IMR-90 (cell line): ENCODE measurements around the gene CCDC88A. TPM values are rescaled to one million over a fixed set of nuclear protein-coding genes. Genes with fewer than 3 reads are reported as not detected.

ENCODE experiments used
- ATAC-seq: fragments of 200-7000 bp; cut with Tn5 transposase; 2 replicates; pipeline ENCODE4 v1.9.1; 2020; ENCODE audit warnings: low read depth, mild to moderate bottlenecking, moderate library complexity
- BruUV-seq: library from RNA; stranded (reverse); fragments of 400-500 nt; replicated peaks from 2 replicates; lab custom pipeline; 2021; lab: Mats Ljungman, UMichigan
- CTCF ChIA-PET: fragments of 300-600 bp; formaldehyde crosslinking; extraction: SDS; loops from one replicate; lab custom pipeline; 2021; ENCODE audit warnings: antibody characterized with exemption; lab: Yijun Ruan, JAX
- POLR2A ChIA-PET: fragments of 300-600 bp; sonication (Branson Sonifier 250); formaldehyde crosslinking; loops from one replicate; lab custom pipeline; 2022; ENCODE audit warnings: antibody characterized with exemption; ENCODE audit not compliant: unreplicated experiment; lab: Charles Lee
- DNase-seq: peaks from one replicate; pipeline ENCODE4 v3.0.0; 2013
- H2AFZ ChIP-seq: replicated peaks from 2 replicates; pipeline ENCODE3; 2013; ENCODE audit warnings: low read length, mild to moderate bottlenecking; ENCODE audit not compliant: poor library complexity
- H2AK5ac ChIP-seq: 2 replicates; pipeline ENCODE4 v1.6.1; 2013; ENCODE audit warnings: low read depth, low read length, inconsistent platforms
- H2AK9ac ChIP-seq: replicated peaks from 2 replicates; pipeline ENCODE3; 2013; ENCODE audit warnings: mild to moderate bottlenecking, low read depth, low read length, moderate library complexity; ENCODE audit not compliant: poor library complexity
- H2BK120ac ChIP-seq: 2 replicates; pipeline ENCODE4 v1.6.1; 2013; ENCODE audit warnings: low read depth, low read length, inconsistent platforms
- H2BK15ac ChIP-seq: 3 replicates; pipeline ENCODE4 v1.6.1; 2013; ENCODE audit warnings: low read depth, low read length, inconsistent platforms
- H2BK20ac ChIP-seq: 2 replicates; pipeline ENCODE4 v1.6.1; 2013; ENCODE audit warnings: low read depth, mild to moderate bottlenecking, inconsistent platforms, low read length, moderate library complexity
- H2BK5ac ChIP-seq: 2 replicates; pipeline ENCODE4 v1.6.1; 2013; ENCODE audit warnings: mild to moderate bottlenecking, low read depth, low read length, inconsistent platforms; ENCODE audit not compliant: poor library complexity, severe bottlenecking
- H3K14ac ChIP-seq: replicated peaks from 2 replicates; pipeline ENCODE4 v1.6.1; 2013; ENCODE audit warnings: low read depth, low read length, inconsistent platforms
- H3K18ac ChIP-seq: 2 replicates; pipeline ENCODE4 v1.6.1; 2013; ENCODE audit warnings: low read depth, low read length, control low read depth
- H3K23ac ChIP-seq: 2 replicates; pipeline ENCODE4 v1.6.1; 2013; ENCODE audit warnings: low read depth, low read length, inconsistent platforms
- H3K27ac ChIP-seq: 2 replicates; pipeline ENCODE4 v1.5.1; 2013; ENCODE audit warnings: mild to moderate bottlenecking, control low read depth, low read length; ENCODE audit not compliant: insufficient read depth
- H3K27me3 ChIP-seq: 2 replicates; pipeline ENCODE4 v1.6.1; 2013; ENCODE audit warnings: low read length; ENCODE audit not compliant: control insufficient read depth, insufficient read depth
- H3K36me3 ChIP-seq: 2 replicates; pipeline ENCODE4 v1.6.1; 2013; ENCODE audit warnings: low read length, mixed read lengths; ENCODE audit not compliant: control insufficient read depth, insufficient read depth
- H3K4ac ChIP-seq: 2 replicates; pipeline ENCODE4 v1.6.1; 2013; ENCODE audit warnings: low read depth, low read length, inconsistent platforms
- H3K4me1 ChIP-seq: 2 replicates; pipeline ENCODE4 v1.6.1; 2013; ENCODE audit warnings: low read length, mixed read lengths; ENCODE audit not compliant: control insufficient read depth, insufficient read depth
- H3K4me2 ChIP-seq: 2 replicates; pipeline ENCODE4 v1.6.1; 2013; ENCODE audit warnings: low read depth, mild to moderate bottlenecking, control low read depth, low read length, moderate library complexity
- H3K4me3 ChIP-seq: 2 replicates; pipeline ENCODE4 v1.5.1; 2013; ENCODE audit warnings: low read depth, mild to moderate bottlenecking, control low read depth, low read length, moderate library complexity; ENCODE audit not compliant: insufficient read depth
- H3K56ac ChIP-seq: 2 replicates; pipeline ENCODE4 v1.6.1; 2013; ENCODE audit warnings: low read length, inconsistent platforms; ENCODE audit not compliant: insufficient read depth; ENCODE audit errors: extremely low read depth
- H3K79me1 ChIP-seq, 2 experiments: 2 replicates each; pipeline ENCODE4 v1.6.1; 2013; ENCODE audit warnings: low read length in 2 of 2, inconsistent platforms in 1 of 2, low read depth in 1 of 2
- H3K9ac ChIP-seq: 2 replicates; pipeline ENCODE4 v1.6.1; 2013; ENCODE audit warnings: low read depth, low read length, control low read depth
- H3K9me1 ChIP-seq: 2 replicates; pipeline ENCODE4 v1.6.1; 2013; ENCODE audit warnings: low read length, inconsistent platforms; ENCODE audit not compliant: insufficient read depth
- H3K9me3 ChIP-seq: 2 replicates; pipeline ENCODE4 v1.6.1; 2013; ENCODE audit warnings: low read length; ENCODE audit not compliant: control insufficient read depth, insufficient read depth
- H4K20me1 ChIP-seq: 2 replicates; pipeline ENCODE4 v1.6.1; 2013; ENCODE audit warnings: low read length, inconsistent platforms; ENCODE audit not compliant: insufficient read depth
- H4K5ac ChIP-seq: 2 replicates; pipeline ENCODE4 v1.6.1; 2013; ENCODE audit warnings: mild to moderate bottlenecking, low read depth, low read length, control low read depth
- H4K8ac ChIP-seq, 2 experiments: 2 replicates each; pipeline ENCODE4 v1.6.1; 2013; ENCODE audit warnings: low read depth in 2 of 2, low read length in 2 of 2, control low read depth in 1 of 2, inconsistent platforms in 1 of 2
- H4K91ac ChIP-seq: 2 replicates; pipeline ENCODE4 v1.6.1; 2013; ENCODE audit warnings: low read depth, low read length, inconsistent platforms; ENCODE audit not compliant: insufficient read depth
- BHLHE40 ChIP-seq: fragments of 150-350 bp; IDR thresholded peaks from 2 replicates; pipeline ENCODE4 v1.6.1; 2016; ENCODE audit warnings: mild to moderate bottlenecking, low read depth, low read length
- CEBPB ChIP-seq: IDR thresholded peaks from 2 replicates; pipeline ENCODE4 v1.6.1; 2012; ENCODE audit warnings: low read depth, low read length, improper control_type of control experiment
- CHD1 ChIP-seq: IDR thresholded peaks from 2 replicates; pipeline ENCODE4 v1.6.1; 2012; ENCODE audit warnings: low read depth, low read length, improper control_type of control experiment
- FOS ChIP-seq: fragments of 150-350 bp; IDR thresholded peaks from 2 replicates; pipeline ENCODE4 v1.6.1; 2016; ENCODE audit warnings: low read depth, low read length
- MAFK ChIP-seq: IDR thresholded peaks from 2 replicates; pipeline ENCODE4 v1.6.1; 2012; ENCODE audit warnings: low read depth, low read length, improper control_type of control experiment
- MAZ ChIP-seq: IDR thresholded peaks from 2 replicates; pipeline ENCODE4 v1.6.1; 2012; ENCODE audit warnings: low read depth, mild to moderate bottlenecking, low read length, improper control_type of control experiment, moderate library complexity, borderline replicate concordance
- MXI1 ChIP-seq: IDR thresholded peaks from 2 replicates; pipeline ENCODE4 v1.6.1; 2012; ENCODE audit warnings: low read depth, mild to moderate bottlenecking, low read length, moderate library complexity, borderline replicate concordance
- NFE2L2 ChIP-seq: fragments of 150-350 bp; IDR thresholded peaks from 2 replicates; pipeline ENCODE4 v1.6.1; 2016; ENCODE audit warnings: low read depth, mild to moderate bottlenecking, low read length
- POLR2A ChIP-seq: IDR thresholded peaks from 2 replicates; pipeline ENCODE4 v1.6.1; 2012; ENCODE audit warnings: mild to moderate bottlenecking, low read depth, low read length
- RAD21 ChIP-seq: IDR thresholded peaks from 2 replicates; pipeline ENCODE4 v1.6.1; 2012; ENCODE audit warnings: low read length, improper control_type of control experiment
- RCOR1 ChIP-seq: IDR thresholded peaks from 2 replicates; pipeline ENCODE4 v1.6.1; 2012; ENCODE audit warnings: mild to moderate bottlenecking, low read length, improper control_type of control experiment; ENCODE audit not compliant: insufficient replicate concordance
- RFX5 ChIP-seq: IDR thresholded peaks from 2 replicates; pipeline ENCODE4 v1.8.0; 2012; ENCODE audit warnings: low read depth, mild to moderate bottlenecking, low read length, moderate library complexity
- SMC3 ChIP-seq: fragments of 150-350 bp; IDR thresholded peaks from 2 replicates; pipeline ENCODE4 v1.6.1; 2016; ENCODE audit warnings: low read depth, mild to moderate bottlenecking, antibody characterized with exemption, low read length, moderate library complexity
- WGBS, 2 experiments: methylation state at CpG; one replicate each; pipeline versions ENCODE4 v1.1.5 to v1.1.7; 2013; ENCODE audit warnings: missing lambda C conversion rate in 2 of 2; ENCODE audit not compliant: insufficient read length in 1 of 2; ENCODE audit errors: extremely low coverage in 2 of 2; 5-methylcytosine and 5-hydroxymethylcytosine counted together
- dilution Hi-C: fragments of 300-500 bp; cut with HindIII; formaldehyde crosslinking; loops from one replicate; pipeline ENCODE4 v1.14.3; 2018; ENCODE audit warnings: low sequenced_read_pairs; ENCODE audit not compliant: unreplicated experiment
- in situ Hi-C: fragments of 300-500 bp; cut with MboI; formaldehyde crosslinking; loops from 3 replicates; pipeline ENCODE4 v1.14.3; 2019; ENCODE audit warnings: low sequenced_read_pairs, inconsistent platforms, mixed read lengths
- intact Hi-C: fragments of 100-400 bp; cut with micrococcal nuclease; formaldehyde crosslinking; loops from 2 replicates; pipeline ENCODE4 v1.10.0; 2022
- polyA plus RNA-seq, 3 experiments: library from polyadenylated mRNA; depleted of rRNA; stranded (reverse); fragments of >200 nt; gene quantifications; 2 replicates each; pipeline ENCODE4 v1.2.3, GENCODE V29; 2012; ENCODE audit warnings: low replicate concordance in 1 of 3
- total RNA-seq: library from RNA; depleted of rRNA; stranded (reverse); fragments of >200 nt; gene quantifications from 2 replicates; pipeline ENCODE4 v1.2.3, GENCODE V29; 2012
- TF ChIP-seq, protein P1 (sequence below): fragments of 150-350 bp; IDR thresholded peaks from 2 replicates; pipeline ENCODE4 v1.6.1; 2017; ENCODE audit warnings: mild to moderate bottlenecking, antibody characterized with exemption, low read length, low read depth
- TF ChIP-seq, protein P2 (sequence below): fragments of 150-350 bp; IDR thresholded peaks from 2 replicates; pipeline ENCODE4 v1.6.1; 2016; ENCODE audit warnings: low read depth, mild to moderate bottlenecking, low read length, moderate library complexity, borderline replicate concordance
- TF ChIP-seq, protein P3 (sequence below): conservative IDR thresholded peaks from 2 replicates; pipeline ENCODE4 v1.5.1; 2012; ENCODE audit warnings: mild to moderate bottlenecking, low read depth, low read length, improper control_type of control experiment

CCDC88A gene
- total and polyA plus RNA-seq, 2 of the 4 experiments (the other 2 are of a cell fraction): 15.6 to 63.8 TPM

DNA sequence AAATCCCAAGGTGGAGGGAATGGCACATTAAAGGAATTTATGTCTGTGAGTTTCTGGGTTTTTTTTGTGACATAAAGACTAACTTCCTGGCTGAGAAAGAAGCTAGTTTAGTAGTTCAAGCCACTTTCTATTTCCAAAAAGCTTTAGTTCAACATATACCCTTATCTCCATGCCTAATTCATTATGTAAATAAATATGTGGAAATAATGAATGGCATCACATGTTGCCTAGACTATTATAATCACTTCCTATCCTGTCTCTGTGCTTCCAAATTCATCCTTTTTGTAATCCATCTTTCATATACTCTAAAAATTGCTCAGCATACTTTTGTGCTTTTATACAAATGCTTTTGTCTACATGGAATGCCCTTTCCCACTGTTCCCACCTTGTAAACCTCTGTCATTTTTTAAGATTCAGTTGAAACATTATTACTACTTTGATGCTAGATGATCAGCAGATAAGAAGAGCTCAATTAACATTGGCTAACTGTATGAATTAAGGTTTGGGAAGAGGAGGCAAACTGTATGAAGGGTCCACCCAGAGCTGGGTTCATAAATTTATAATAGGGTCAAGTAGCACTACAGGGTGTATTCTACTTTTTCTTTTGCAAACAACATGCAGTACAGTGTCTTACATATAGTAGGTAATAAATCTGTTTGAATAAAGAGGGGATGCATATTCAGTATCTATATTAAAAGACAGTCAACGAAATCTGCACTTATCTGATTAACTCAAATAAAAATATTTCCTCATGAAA, 88.9 kb downstream of the CCDC88A start:
- no peaks in the 10 kb centered on the region for H3K9me1 ChIP-seq
- no peak overlapping the region for H2BK5ac ChIP-seq
- no peak overlapping the region for H3K9ac ChIP-seq
- no peak overlapping the region for H3K23ac ChIP-seq
- no peak overlapping the region for H2BK120ac ChIP-seq
- H3K27me3 ChIP-seq: no peaks in the 10 kb centered on the region
- H4K8ac ChIP-seq: no peak overlapping the region
- no peaks in the 10 kb centered on the region for H3K4me1 ChIP-seq
- BruUV-seq: no TSS peak
- H2BK20ac ChIP-seq: no peak overlapping the region
- H4K5ac ChIP-seq: no peak overlapping the region
- dilution Hi-C loops: no loop called here
- H3K18ac ChIP-seq: no peak overlapping the region
- H3K4me3 ChIP-seq: no peak overlapping the region
- H2BK15ac ChIP-seq: no peak overlapping the region
- no peaks in the 10 kb centered on the region for H4K20me1 ChIP-seq
- DNase-seq (no peak), ATAC-seq (no peak)
- peaks cover 12% of the 10 kb centered on the region; the same call in 1 of the 2 replicates for H3K36me3 ChIP-seq
- no peak overlapping the region for H2AK5ac ChIP-seq
- ChIA-PET CTCF (interaction anchor here (0.8 kb wide), 1 partner anchor 90 kb away, joined by 4 read pairs; no protein-coding TSS in a partner anchor), POLR2A (no interaction called here)
- H3K4me2 ChIP-seq: no peak overlapping the region
- TF ChIP-seq CEBPB (no peak), FOS (no peak), CHD1 (no peak), RAD21 (no peak), RCOR1 (no peak), NFE2L2 (no peak), BHLHE40 (no peak), POLR2A (no peak), RFX5 (no peak), MAFK (no peak), MXI1 (no peak), MAZ (no peak), SMC3 (no peak)
- TF ChIP-seq, protein P1, sequence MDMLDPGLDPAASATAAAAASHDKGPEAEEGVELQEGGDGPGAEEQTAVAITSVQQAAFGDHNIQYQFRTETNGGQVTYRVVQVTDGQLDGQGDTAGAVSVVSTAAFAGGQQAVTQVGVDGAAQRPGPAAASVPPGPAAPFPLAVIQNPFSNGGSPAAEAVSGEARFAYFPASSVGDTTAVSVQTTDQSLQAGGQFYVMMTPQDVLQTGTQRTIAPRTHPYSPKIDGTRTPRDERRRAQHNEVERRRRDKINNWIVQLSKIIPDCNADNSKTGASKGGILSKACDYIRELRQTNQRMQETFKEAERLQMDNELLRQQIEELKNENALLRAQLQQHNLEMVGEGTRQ: no peak
- TF ChIP-seq, protein P2, sequence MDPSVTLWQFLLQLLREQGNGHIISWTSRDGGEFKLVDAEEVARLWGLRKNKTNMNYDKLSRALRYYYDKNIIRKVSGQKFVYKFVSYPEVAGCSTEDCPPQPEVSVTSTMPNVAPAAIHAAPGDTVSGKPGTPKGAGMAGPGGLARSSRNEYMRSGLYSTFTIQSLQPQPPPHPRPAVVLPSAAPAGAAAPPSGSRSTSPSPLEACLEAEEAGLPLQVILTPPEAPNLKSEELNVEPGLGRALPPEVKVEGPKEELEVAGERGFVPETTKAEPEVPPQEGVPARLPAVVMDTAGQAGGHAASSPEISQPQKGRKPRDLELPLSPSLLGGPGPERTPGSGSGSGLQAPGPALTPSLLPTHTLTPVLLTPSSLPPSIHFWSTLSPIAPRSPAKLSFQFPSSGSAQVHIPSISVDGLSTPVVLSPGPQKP: no peak
- TF ChIP-seq, protein P3, sequence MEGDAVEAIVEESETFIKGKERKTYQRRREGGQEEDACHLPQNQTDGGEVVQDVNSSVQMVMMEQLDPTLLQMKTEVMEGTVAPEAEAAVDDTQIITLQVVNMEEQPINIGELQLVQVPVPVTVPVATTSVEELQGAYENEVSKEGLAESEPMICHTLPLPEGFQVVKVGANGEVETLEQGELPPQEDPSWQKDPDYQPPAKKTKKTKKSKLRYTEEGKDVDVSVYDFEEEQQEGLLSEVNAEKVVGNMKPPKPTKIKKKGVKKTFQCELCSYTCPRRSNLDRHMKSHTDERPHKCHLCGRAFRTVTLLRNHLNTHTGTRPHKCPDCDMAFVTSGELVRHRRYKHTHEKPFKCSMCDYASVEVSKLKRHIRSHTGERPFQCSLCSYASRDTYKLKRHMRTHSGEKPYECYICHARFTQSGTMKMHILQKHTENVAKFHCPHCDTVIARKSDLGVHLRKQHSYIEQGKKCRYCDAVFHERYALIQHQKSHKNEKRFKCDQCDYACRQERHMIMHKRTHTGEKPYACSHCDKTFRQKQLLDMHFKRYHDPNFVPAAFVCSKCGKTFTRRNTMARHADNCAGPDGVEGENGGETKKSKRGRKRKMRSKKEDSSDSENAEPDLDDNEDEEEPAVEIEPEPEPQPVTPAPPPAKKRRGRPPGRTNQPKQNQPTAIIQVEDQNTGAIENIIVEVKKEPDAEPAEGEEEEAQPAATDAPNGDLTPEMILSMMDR: no peak
- no peak overlapping the region for H3K27ac ChIP-seq
- no peaks in the 10 kb centered on the region for H3K9me3 ChIP-seq
- no CpG with 5 or more reads among the region's 1 CpG for WGBS, 2 experiments
- H4K91ac ChIP-seq: no peak overlapping the region
- H2AK9ac ChIP-seq: no peak overlapping the region
- no peaks in the 10 kb centered on the region for H3K79me1 ChIP-seq
- no peak overlapping the region for H3K14ac ChIP-seq
- in situ Hi-C loops: no loop called here
- intact Hi-C loops: no loop called here
- H3K4ac ChIP-seq: no peak overlapping the region
- no peak overlapping the region for H3K56ac ChIP-seq
- H2AFZ ChIP-seq: no peak overlapping the region
